MM.1S (cell line): ENCODE measurements around the gene PRKCE.

ENCODE experiments used
- DNase-seq: peaks from one replicate; pipeline ENCODE4 v3.0.0-alpha.2; 2015
- H2AFZ ChIP-seq: fragments of 300-600 bp; sonication (generic); 2 replicates; pipeline ENCODE4 v1.6.0; 2016; ENCODE audit warnings: antibody characterized with exemption, low read length
- H3F3A ChIP-seq: fragments of 300-600 bp; sonication (generic); 2 replicates; pipeline ENCODE4 v1.6.1; 2016; ENCODE audit warnings: mild to moderate bottlenecking, antibody characterized with exemption, low read length, moderate library complexity, mixed read lengths; ENCODE audit not compliant: insufficient read depth
- H3K27ac ChIP-seq: fragments of 300-600 bp; sonication (generic); 2 replicates; pipeline ENCODE4 v1.5.1; 2016; ENCODE audit warnings: mild to moderate bottlenecking, low read length
- H3K27me3 ChIP-seq: fragments of 300-600 bp; sonication (generic); replicated peaks from 2 replicates; pipeline ENCODE4 v1.6.0; 2016; ENCODE audit warnings: low read length; ENCODE audit not compliant: insufficient read depth
- H3K36me3 ChIP-seq: fragments of 300-600 bp; sonication (generic); replicated peaks from 2 replicates; pipeline ENCODE4 v1.6.1; 2016; ENCODE audit warnings: mild to moderate bottlenecking, low read length, mixed read lengths; ENCODE audit not compliant: insufficient read depth
- H3K4me1 ChIP-seq: fragments of 300-600 bp; sonication (generic); 2 replicates; pipeline ENCODE4 v1.6.1; 2016; ENCODE audit warnings: low read length, mixed read lengths
- H3K4me2 ChIP-seq: fragments of 300-600 bp; sonication (generic); 2 replicates; pipeline ENCODE4 v1.6.0; 2016; ENCODE audit warnings: low read depth, low read length
- H3K4me3 ChIP-seq: fragments of 300-600 bp; sonication (generic); 2 replicates; pipeline ENCODE4 v1.5.1; 2016; ENCODE audit warnings: low read length, mixed read lengths
- H3K79me2 ChIP-seq: fragments of 300-600 bp; sonication (generic); 2 replicates; pipeline ENCODE4 v1.6.1; 2016; ENCODE audit warnings: mixed run types, low read length, mixed read lengths
- H3K9ac ChIP-seq: fragments of 300-600 bp; sonication (generic); 2 replicates; pipeline ENCODE4 v1.6.1; 2016; ENCODE audit warnings: low read length, mixed read lengths
- H3K9me2 ChIP-seq: fragments of 300-600 bp; sonication (generic); replicated peaks from 2 replicates; pipeline ENCODE4 v1.6.1; 2016; ENCODE audit warnings: mild to moderate bottlenecking, low read length, mixed read lengths; ENCODE audit not compliant: insufficient read depth
- H3K9me3 ChIP-seq: fragments of 300-600 bp; sonication (generic); replicated peaks from 2 replicates; pipeline ENCODE4 v1.6.1; 2016; ENCODE audit warnings: mild to moderate bottlenecking, low read length, mixed read lengths; ENCODE audit not compliant: insufficient read depth
- H4K20me1 ChIP-seq: fragments of 300-600 bp; sonication (generic); 2 replicates; pipeline ENCODE4 v1.6.1; 2016; ENCODE audit warnings: mild to moderate bottlenecking, low read length, moderate library complexity, mixed read lengths; ENCODE audit not compliant: insufficient read depth
- EZH2 ChIP-seq: fragments of 300-600 bp; sonication (generic); optimal IDR thresholded peaks from 2 replicates; pipeline ENCODE3; 2017; ENCODE audit warnings: low read depth, mild to moderate bottlenecking, antibody characterized with exemption, low read length, mixed read lengths
- EZH2phosphoT487 ChIP-seq: fragments of 300-600 bp; sonication (generic); IDR thresholded peaks from 2 replicates; pipeline ENCODE4 v1.6.1; 2018; ENCODE audit warnings: antibody characterized with exemption, low read length
- TF ChIP-seq, protein P1 (sequence below): fragments of 300-600 bp; sonication (generic); IDR thresholded peaks from 2 replicates; pipeline ENCODE4 v1.5.1; 2016; ENCODE audit warnings: antibody characterized with exemption, low read length, mixed read lengths

Gene PRKCE

DNA sequence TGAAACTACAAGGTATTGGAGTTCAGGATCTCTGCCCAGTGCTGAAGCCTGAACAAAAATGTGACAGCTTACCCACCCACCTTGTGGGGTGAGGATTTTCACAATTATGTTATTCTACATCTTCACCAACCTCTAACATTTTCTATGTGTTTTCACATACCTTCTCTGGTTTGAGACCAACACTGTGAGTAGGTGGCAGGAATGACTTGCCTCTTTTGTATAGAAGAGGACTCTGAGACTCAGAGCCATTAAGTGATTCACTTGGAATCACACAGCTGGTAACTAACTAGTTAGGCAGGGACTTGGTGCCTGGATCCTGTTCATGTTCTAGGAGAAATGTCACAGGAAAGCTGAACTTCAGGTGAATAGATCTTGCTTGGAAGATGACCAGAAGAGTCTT lies 25.7 kb upstream of the PRKCE start:
- TF ChIP-seq EZH2 (no peak), EZH2phosphoT487 (no peak)
- TF ChIP-seq, protein P1, sequence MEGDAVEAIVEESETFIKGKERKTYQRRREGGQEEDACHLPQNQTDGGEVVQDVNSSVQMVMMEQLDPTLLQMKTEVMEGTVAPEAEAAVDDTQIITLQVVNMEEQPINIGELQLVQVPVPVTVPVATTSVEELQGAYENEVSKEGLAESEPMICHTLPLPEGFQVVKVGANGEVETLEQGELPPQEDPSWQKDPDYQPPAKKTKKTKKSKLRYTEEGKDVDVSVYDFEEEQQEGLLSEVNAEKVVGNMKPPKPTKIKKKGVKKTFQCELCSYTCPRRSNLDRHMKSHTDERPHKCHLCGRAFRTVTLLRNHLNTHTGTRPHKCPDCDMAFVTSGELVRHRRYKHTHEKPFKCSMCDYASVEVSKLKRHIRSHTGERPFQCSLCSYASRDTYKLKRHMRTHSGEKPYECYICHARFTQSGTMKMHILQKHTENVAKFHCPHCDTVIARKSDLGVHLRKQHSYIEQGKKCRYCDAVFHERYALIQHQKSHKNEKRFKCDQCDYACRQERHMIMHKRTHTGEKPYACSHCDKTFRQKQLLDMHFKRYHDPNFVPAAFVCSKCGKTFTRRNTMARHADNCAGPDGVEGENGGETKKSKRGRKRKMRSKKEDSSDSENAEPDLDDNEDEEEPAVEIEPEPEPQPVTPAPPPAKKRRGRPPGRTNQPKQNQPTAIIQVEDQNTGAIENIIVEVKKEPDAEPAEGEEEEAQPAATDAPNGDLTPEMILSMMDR = no peak
- Histone ChIP-seq H3K9ac (no peak overlapping the region), H3K4me3 (no peak overlapping the region), H3K27me3 (no peaks in the 10 kb centered on the region), H3K27ac (no peak overlapping the region), H4K20me1 (no peaks in the 10 kb centered on the region), H2AFZ (no peak overlapping the region), H3K4me1 (no peaks in the 10 kb centered on the region), H3K9me3 (no peaks in the 10 kb centered on the region), H3K79me2 (no peaks in the 10 kb centered on the region), H3K4me2 (no peak overlapping the region), H3F3A (no peaks in the 10 kb centered on the region), H3K9me2 (no peaks in the 10 kb centered on the region), H3K36me3 (no peaks in the 10 kb centered on the region)
- DNase-seq = no peak

DNA sequence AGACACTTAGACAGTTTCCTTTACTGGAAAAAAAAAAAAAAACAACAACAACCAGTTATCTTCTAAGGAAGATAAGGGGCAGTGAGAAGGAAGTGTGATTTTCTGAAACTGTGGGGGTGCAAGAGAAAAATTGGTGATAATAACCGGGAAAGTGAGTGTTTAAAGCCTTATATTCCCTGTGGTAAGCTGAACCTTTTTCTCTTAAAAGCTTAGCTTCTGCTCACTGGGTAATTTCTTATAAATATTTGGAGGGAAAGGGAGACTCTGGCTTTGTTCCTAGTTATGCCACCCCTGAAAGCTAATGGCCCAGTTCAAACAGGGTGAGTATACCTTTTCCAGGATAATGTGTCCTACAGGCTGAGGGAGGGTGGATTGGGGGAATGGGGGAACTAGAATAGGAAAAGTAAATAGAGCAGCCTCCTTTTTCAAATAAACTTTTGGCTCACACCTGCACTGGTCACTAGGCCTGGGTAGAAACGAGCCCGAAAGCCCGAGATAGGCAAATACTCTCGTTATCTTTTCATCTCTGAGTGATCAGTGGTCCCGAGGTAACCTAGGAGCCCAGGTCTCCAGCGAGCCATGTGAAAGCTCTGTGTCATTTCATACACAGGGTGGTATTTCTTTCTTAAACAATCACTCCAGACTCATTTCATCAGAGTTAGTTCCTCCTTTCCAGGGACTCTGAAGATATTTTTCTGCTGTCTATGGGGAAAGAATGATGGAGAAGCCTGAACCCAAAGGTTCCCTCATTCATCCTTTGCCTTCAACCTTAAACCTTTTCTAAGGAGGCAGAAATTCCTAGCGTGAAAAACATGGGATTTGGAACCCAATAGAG lies 24.9 kb upstream of the PRKCE start:
- Histone ChIP-seq H3K79me2 (no peaks in the 10 kb centered on the region), H3K9me3 (no peaks in the 10 kb centered on the region), H3K9ac (no peak overlapping the region), H3K27ac (no peak overlapping the region), H3K4me1 (no peaks in the 10 kb centered on the region), H3F3A (no peaks in the 10 kb centered on the region), H3K36me3 (no peaks in the 10 kb centered on the region), H3K9me2 (no peaks in the 10 kb centered on the region), H3K27me3 (no peaks in the 10 kb centered on the region), H3K4me3 (no peak overlapping the region), H2AFZ (no peak overlapping the region), H4K20me1 (no peaks in the 10 kb centered on the region), H3K4me2 (no peak overlapping the region)
- no peak for TF ChIP-seq EZH2phosphoT487
- TF ChIP-seq, protein P1 = no peak
- TF ChIP-seq EZH2 = no peak
- no peak for DNase-seq

DNA sequence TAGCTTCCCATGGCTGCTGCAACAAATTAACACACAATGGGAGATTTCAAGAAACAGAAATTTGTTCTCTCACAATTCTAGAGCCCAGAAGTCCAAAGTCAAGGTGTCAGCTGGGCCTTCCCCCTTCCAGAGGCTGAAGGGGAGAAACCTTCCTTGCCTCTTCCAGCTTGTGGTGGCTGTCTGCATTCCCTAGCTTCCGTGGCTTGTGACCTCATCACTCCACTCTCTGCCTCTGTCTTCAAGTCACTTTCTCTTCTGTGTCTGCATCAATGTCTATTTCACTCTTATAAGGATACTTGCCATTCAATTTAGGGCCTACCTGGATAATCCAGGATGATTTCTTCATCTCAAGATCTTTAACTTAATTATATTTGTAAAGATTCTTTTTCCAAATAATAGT lies 23.6 kb upstream of the PRKCE start:
- no peaks in the 10 kb centered on the region for H3F3A ChIP-seq
- H3K4me2 ChIP-seq = no peak overlapping the region
- H4K20me1 ChIP-seq = no peaks in the 10 kb centered on the region
- H3K27me3 ChIP-seq = no peaks in the 10 kb centered on the region
- H3K9ac ChIP-seq = no peak overlapping the region
- no peaks in the 10 kb centered on the region for H3K79me2 ChIP-seq
- no peak overlapping the region for H2AFZ ChIP-seq
- no peaks in the 10 kb centered on the region for H3K9me2 ChIP-seq
- H3K36me3 ChIP-seq = no peaks in the 10 kb centered on the region
- no peak for DNase-seq
- H3K9me3 ChIP-seq = no peaks in the 10 kb centered on the region
- H3K4me1 ChIP-seq = no peaks in the 10 kb centered on the region
- TF ChIP-seq EZH2 (no peak), EZH2phosphoT487 (no peak)
- no peak overlapping the region for H3K4me3 ChIP-seq
- no peak overlapping the region for H3K27ac ChIP-seq

DNA sequence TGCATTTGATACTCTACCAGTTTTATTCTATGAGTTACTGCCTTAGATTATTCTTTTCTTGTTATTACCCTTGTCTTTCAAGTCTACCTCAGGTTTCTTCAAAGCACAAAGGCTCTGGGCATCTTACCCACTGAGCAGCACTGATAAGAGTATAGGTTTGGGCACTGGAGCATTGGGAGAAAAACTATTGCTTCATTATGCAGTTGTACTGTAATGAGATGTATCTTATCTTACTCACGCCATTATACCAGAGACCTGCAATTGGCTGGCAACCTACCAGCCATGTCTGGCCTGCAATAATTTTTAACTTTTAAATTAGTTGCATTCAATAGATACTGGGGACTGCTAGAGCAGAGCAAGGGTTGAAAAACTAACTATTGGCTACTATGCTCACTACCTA lies 21.5 kb upstream of the PRKCE start:
- no peak overlapping the region for H3K4me2 ChIP-seq
- TF ChIP-seq EZH2 (no peak), EZH2phosphoT487 (no peak)
- TF ChIP-seq, protein P1 = no peak
- DNase-seq = no peak
- H3K79me2 ChIP-seq = no peaks in the 10 kb centered on the region
- no peaks in the 10 kb centered on the region for H3K4me1 ChIP-seq
- H4K20me1 ChIP-seq = no peaks in the 10 kb centered on the region
- no peaks in the 10 kb centered on the region for H3K36me3 ChIP-seq
- H3K27me3 ChIP-seq = no peaks in the 10 kb centered on the region
- H3K9ac ChIP-seq = no peak overlapping the region
- no peak overlapping the region for H2AFZ ChIP-seq
- H3K4me3 ChIP-seq = no peak overlapping the region
- H3K9me2 ChIP-seq = no peaks in the 10 kb centered on the region
- no peaks in the 10 kb centered on the region for H3F3A ChIP-seq
- H3K27ac ChIP-seq = no peak overlapping the region
- H3K9me3 ChIP-seq = no peaks in the 10 kb centered on the region
